DOHH2 (cell line): ENCODE results near the gene ZNF274.

Experiments used
- H3F3A ChIP-seq: fragments of 200-600 bp; sonication (generic), shearing (Covaris generic); 2 replicates; pipeline ENCODE4 v1.6.0; 2016; ENCODE audit warnings: antibody characterized with exemption, mild to moderate bottlenecking; ENCODE audit not compliant: control insufficient read depth, insufficient read depth
- H3K27ac ChIP-seq: fragments of 200-600 bp; sonication (generic); 2 replicates; pipeline ENCODE4 v1.5.1; 2014; ENCODE audit warnings: low read depth, mild to moderate bottlenecking, low read length, moderate library complexity
- H3K27me3 ChIP-seq: fragments of 200-600 bp; sonication (generic); 2 replicates; pipeline ENCODE4 v1.6.1; 2014; ENCODE audit warnings: mild to moderate bottlenecking, low read length, mixed read lengths; ENCODE audit not compliant: control insufficient read depth
- H3K36me3 ChIP-seq: fragments of 200-600 bp; sonication (generic); 2 replicates; pipeline ENCODE4 v1.6.1; 2014; ENCODE audit warnings: mild to moderate bottlenecking, low read length, moderate library complexity, mixed read lengths; ENCODE audit not compliant: control insufficient read depth
- H3K4me1 ChIP-seq: fragments of 200-600 bp; sonication (generic); 2 replicates; pipeline ENCODE4 v1.6.1; 2014; ENCODE audit warnings: mild to moderate bottlenecking, low read length, mixed read lengths; ENCODE audit not compliant: control insufficient read depth
- H3K4me2 ChIP-seq: fragments of 200-600 bp; sonication (generic); 2 replicates; pipeline ENCODE4 v1.6.0; 2014; ENCODE audit warnings: mild to moderate bottlenecking, low read length, moderate library complexity
- H3K4me3 ChIP-seq: fragments of 200-600 bp; sonication (generic); 2 replicates; pipeline ENCODE4 v1.5.1; 2014; ENCODE audit warnings: mild to moderate bottlenecking, low read length, mixed read lengths
- H3K79me2 ChIP-seq: fragments of 200-600 bp; sonication (generic); 2 replicates; pipeline ENCODE4 v1.6.1; 2014; ENCODE audit warnings: mild to moderate bottlenecking, low read length, mixed read lengths; ENCODE audit not compliant: control insufficient read depth
- H3K9me2 ChIP-seq: fragments of 200-600 bp; sonication (generic); replicated peaks from 2 replicates; pipeline ENCODE4 v1.6.1; 2014; ENCODE audit warnings: mild to moderate bottlenecking, low read length, mixed read lengths; ENCODE audit not compliant: control insufficient read depth
- H3K9me3 ChIP-seq: fragments of 200-600 bp; sonication (generic); 2 replicates; pipeline ENCODE4 v1.6.1; 2014; ENCODE audit warnings: antibody characterized with exemption, low read length, mixed read lengths; ENCODE audit not compliant: control insufficient read depth, insufficient read depth
- H4K20me1 ChIP-seq: fragments of 200-600 bp; sonication (generic); 2 replicates; pipeline ENCODE4 v1.6.0; 2014; ENCODE audit warnings: low read depth, mild to moderate bottlenecking, antibody characterized with exemption, low read length, moderate library complexity; ENCODE audit not compliant: control insufficient read depth, insufficient read depth
- CTCF ChIP-seq: fragments of 200-600 bp; sonication (generic); IDR thresholded peaks from one replicate; pipeline ENCODE4 v1.5.1; 2014; ENCODE audit warnings: antibody characterized with exemption, mild to moderate bottlenecking, low read depth, low read length; ENCODE audit not compliant: poor library complexity, severe bottlenecking
- EZH2phosphoT487 ChIP-seq: fragments of 200-600 bp; sonication (generic); IDR thresholded peaks from 2 replicates; pipeline ENCODE4 v1.6.1; 2017; ENCODE audit warnings: borderline replicate concordance, mild to moderate bottlenecking, antibody characterized with exemption, low read length, moderate library complexity, mixed read lengths

Gene ZNF274

GRCh38 chr19:58261600-58261967 lies 78.7 kb downstream of the ZNF274 start:
- peaks cover 30% of the 10 kb centered on the region for H3K36me3 ChIP-seq
- no peaks in the 10 kb centered on the region for H4K20me1 ChIP-seq
- TF ChIP-seq CTCF (no peak), EZH2phosphoT487 (no peak)
- no peaks in the 10 kb centered on the region for H3K4me1 ChIP-seq
- no peak overlapping the region for H3K27ac ChIP-seq
- H3F3A ChIP-seq = no peaks in the 10 kb centered on the region
- H3K4me2 ChIP-seq = no peak overlapping the region
- H3K9me3 ChIP-seq = peaks cover 67% of the 10 kb centered on the region
- H3K9me2 ChIP-seq = no peaks in the 10 kb centered on the region
- H3K4me3 ChIP-seq = no peak overlapping the region
- H3K79me2 ChIP-seq = no peaks in the 10 kb centered on the region
- no peaks in the 10 kb centered on the region for H3K27me3 ChIP-seq

GRCh38 chr19:58261968-58262921 lies 79.4 kb downstream of the ZNF274 start:
- H3K79me2 ChIP-seq = no peaks in the 10 kb centered on the region
- no peaks in the 10 kb centered on the region for H3K9me2 ChIP-seq
- peaks cover 69% of the 10 kb centered on the region for H3K9me3 ChIP-seq
- H3K27me3 ChIP-seq = no peaks in the 10 kb centered on the region
- no peaks in the 10 kb centered on the region for H3F3A ChIP-seq
- no peaks in the 10 kb centered on the region for H3K4me1 ChIP-seq
- no peak overlapping the region for H3K4me2 ChIP-seq
- peaks cover 30% of the 10 kb centered on the region for H3K36me3 ChIP-seq
- no peak overlapping the region for H3K4me3 ChIP-seq
- TF ChIP-seq CTCF = no peak
- TF ChIP-seq EZH2phosphoT487 = no peak
- H3K27ac ChIP-seq = no peak overlapping the region
- no peaks in the 10 kb centered on the region for H4K20me1 ChIP-seq

GRCh38 chr19:58262922-58263296 lies 80.0 kb downstream of the ZNF274 start:
- no peak overlapping the region for H3K27ac ChIP-seq
- H3K4me3 ChIP-seq = no peak overlapping the region
- H3K79me2 ChIP-seq = no peaks in the 10 kb centered on the region
- no peaks in the 10 kb centered on the region for H3K27me3 ChIP-seq
- TF ChIP-seq CTCF (no peak), EZH2phosphoT487 (no peak)
- H3K9me2 ChIP-seq = no peaks in the 10 kb centered on the region
- no peak overlapping the region for H3K4me2 ChIP-seq
- H3K36me3 ChIP-seq = peaks cover 30% of the 10 kb centered on the region
- peaks cover 62% of the 10 kb centered on the region for H3K9me3 ChIP-seq
- no peaks in the 10 kb centered on the region for H4K20me1 ChIP-seq
- no peaks in the 10 kb centered on the region for H3F3A ChIP-seq
- H3K4me1 ChIP-seq = no peaks in the 10 kb centered on the region
